CD4-positive, alpha-beta T cell treated with Interleukin-15 for 4 hours (primary cell): ENCODE results near the gene TOB1.
A peak's percentile ranks its signal among the peaks of the same experiment; 100 is the strongest.

Experiments used
- DNase-seq: peaks from one replicate; pipeline ENCODE4 v3.0.0-alpha.2; 2020; ENCODE audit warnings: low spot score

Gene TOB1

DNA sequence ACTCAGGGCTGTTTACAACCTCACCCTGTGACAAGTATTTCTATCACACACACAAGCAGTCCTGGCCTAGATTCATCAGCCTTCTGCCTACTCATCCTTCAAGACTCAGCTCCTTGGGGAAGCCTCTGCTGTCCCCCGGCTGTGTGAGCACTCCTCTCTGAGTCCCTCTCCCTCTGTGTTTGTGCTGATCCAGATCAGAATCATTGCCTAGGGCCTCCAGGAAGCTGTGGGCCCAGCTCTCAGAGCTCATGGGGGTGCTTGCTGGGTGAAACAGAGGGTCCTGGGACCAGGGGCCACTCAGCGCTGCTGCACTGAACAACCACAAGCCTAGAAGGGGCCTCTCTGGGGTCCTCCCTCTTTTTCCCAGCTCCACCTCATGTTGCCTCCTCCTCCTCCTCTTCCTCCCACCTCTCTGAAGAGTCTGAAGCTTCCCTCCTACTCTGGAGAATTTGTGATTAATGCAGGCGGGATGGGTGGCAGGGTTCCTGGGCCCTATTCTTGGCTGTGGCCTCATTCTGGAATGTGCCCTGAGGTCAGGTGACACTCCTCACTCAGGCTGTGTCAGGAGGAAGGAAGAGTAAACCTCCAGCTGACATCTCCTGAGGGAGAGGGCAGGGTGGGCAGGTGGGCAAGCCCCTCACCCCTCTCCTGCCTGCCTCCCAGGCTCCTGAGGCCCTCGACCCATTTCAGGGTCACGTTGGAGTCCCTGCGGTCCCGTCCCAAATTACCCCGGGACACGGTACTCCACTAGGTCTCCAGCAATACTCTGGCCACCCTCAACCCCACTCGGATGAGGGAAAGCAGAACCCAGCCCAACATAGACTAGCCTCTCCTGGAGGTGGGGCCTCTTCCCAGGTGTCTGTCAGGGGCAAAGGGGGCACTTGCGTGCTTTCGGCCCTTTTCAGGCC lies 20.7 kb downstream of the TOB1 start:
- no peak for DNase-seq

DNA sequence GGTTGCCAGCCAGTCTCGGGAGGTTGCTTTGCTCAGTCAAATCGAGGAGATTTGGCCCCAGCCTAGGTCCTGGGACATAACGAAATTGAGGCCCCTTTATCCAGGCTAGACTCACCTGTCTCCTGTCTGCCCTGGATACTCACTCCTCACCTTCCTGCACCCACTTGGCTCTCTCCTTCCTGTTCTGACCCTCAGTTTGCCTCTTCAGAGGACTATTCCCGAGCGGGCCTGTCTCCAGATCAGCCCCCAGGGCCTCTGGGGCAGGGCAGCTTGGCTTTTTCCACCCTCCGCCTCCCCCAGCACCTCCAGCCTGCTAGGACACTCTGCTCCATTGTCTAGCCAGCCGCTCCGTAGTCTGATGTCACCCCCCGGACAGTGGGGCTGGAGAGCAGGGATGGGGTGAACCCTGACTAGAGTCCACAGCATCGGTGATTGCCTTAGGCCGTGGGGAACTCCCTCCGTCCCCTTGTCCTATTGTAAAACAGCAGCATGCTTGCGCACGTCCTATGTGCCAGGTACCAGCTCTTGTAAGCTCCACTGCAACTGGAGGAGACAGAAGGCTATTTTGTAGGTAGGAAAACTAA lies 21.9 kb downstream of the TOB1 start:
- DNase-seq: no peak

DNA sequence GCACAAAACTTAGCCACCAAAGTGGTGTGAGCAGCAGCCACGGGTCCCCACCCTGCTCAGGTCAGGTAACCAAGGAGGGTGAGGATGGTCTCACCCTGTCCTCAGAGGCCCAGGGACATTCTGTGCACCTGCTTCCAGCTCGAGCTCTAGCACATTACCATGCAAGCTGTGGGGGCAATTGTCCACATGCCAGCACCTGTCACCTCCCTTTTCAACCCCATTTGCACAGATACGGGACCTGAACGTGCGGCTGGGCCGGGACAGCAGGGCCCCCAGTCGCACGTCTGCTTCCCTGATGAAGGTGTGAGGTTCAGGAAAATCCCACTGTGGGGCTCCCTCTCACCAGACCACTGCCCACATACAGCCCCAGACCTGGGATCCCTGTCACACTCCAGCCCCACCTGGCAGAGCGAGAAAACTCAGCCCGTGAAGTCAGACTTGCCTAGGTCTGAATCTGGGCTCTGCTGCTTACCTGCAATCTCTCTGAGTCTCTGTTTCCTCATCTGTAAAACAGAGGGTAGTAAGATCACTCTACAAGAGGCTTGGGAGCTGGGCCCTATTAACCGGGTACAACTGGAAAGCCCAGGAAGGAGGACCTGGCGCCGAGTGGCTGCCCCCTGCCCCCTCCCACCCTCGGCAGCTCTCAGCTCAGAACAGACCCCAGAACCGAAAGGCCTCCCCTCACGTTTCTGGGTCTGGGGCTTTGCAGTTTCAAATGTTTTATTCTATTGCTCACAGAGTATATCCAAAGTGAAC lies 22.8 kb downstream of the TOB1 start:
- DNase-seq: no peak

DNA sequence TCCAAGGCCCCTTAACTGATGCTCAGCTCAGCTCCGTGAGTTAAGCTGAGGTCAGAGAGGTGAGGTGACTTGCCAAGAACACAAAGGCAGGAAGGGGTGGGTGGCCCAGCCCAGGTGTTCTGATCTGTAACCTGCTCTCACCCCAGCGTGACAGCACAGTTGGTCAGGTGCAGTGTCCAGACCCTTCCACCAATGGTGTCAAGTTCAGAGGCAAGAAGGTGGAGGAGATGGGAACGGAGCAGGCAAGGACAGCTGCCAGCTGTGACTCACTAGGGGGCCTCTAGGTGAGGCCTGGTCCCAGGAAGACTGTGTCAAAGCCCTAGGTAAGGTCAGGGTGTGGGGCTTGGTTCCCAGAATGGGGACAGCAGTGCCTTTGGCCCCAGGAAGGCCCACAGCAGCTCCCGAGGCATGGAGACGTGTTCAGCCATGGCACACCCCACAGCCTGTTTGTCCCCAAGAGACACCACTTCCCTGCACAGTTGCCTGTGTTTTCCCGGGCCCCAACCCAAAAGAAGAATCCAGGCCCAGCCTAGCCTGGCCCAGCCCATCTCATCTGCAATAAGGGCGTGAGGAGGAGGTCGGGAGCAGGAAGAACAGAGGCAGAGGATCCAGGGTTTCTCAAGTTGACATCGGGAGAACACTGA lies 23.5 kb downstream of the TOB1 start:
- DNase-seq: no peak

DNA sequence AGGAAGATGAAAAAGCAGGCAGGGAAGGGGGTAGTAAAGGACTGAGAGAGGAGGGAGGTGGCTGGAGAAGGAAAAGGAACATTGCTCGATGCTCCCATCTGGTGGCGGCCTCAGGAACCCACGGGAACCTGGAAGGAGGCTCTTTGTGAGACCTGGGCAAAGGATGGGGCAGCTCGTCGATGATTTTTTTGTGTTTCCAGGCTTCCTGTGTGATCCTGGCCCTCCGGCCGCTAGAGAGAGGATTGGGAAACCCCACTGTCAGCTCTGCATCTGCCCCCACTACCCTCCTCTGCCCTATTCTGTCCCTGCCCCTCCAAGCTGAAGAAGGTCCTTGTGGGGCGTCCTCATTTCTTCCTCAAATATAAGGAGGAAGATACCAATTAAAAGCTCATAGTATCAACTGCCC lies 24.2 kb downstream of the TOB1 start:
- peak; percentile 49 for DNase-seq

DNA sequence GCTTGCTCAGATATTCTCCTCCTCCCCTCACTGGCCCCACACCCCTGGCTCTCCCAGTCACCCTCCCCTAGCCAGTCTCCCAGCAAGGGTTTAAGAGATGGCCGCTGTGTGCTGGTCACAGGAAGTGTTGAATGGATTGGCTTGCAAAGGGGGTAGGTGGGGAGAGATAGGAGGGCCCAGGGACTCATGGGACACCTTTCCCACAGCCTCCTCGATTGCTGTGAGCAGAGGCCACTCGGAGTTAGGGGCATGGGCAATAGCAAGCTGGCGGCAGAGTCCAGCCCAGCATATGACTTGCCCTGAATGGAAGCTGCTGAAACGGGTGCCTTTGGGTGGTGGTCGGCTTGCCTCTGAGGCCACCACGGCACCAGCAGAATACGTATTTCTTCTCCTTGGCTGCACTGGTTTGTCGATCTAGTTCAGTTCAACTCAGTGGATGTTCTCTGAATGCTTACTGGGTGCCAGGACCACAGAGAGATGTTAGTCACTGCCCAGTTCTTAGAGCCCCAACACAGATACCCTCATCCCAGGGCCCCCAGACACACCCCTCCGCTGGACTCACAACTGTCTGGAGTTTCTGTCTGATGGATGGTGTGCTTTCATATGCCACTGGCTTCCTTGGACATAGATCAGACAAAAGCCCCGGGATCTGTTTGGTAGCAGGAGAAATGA lies 24.7 kb downstream of the TOB1 start:
- DNase-seq: no peak

DNA sequence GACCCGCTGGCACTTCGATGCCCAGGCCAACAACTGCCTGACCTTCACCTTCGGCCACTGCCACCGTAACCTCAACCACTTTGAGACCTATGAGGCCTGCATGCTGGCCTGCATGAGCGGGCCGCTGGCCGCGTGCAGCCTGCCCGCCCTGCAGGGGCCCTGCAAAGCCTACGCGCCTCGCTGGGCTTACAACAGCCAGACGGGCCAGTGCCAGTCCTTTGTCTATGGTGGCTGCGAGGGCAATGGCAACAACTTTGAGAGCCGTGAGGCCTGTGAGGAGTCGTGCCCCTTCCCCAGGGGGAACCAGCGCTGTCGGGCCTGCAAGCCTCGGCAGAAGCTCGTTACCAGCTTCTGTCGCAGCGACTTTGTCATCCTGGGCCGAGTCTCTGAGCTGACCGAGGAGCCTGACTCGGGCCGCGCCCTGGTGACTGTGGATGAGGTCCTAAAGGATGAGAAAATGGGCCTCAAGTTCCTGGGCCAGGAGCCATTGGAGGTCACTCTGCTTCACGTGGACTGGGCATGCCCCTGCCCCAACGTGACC lies 25.8 kb downstream of the TOB1 start:
- no peak for DNase-seq

DNA sequence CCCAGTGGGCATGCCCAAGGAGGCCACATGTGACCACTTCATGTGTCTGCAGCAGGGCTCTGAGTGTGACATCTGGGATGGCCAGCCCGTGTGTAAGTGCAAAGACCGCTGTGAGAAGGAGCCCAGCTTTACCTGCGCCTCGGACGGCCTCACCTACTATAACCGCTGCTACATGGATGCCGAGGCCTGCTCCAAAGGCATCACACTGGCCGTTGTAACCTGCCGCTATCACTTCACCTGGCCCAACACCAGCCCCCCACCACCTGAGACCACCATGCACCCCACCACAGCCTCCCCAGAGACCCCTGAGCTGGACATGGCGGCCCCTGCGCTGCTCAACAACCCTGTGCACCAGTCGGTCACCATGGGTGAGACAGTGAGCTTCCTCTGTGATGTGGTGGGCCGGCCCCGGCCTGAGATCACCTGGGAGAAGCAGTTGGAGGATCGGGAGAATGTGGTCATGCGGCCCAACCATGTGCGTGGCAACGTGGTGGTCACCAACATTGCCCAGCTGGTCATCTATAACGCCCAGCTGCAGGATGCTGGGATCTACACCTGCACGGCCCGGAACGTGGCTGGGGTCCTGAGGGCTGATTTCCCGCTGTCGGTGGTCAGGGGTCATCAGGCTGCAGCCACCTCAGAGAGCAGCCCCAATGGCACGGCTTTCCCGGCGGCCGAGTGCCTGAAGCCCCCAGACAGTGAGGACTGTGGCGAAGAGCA lies 26.4 kb downstream of the TOB1 start:
- no peak for DNase-seq

DNA sequence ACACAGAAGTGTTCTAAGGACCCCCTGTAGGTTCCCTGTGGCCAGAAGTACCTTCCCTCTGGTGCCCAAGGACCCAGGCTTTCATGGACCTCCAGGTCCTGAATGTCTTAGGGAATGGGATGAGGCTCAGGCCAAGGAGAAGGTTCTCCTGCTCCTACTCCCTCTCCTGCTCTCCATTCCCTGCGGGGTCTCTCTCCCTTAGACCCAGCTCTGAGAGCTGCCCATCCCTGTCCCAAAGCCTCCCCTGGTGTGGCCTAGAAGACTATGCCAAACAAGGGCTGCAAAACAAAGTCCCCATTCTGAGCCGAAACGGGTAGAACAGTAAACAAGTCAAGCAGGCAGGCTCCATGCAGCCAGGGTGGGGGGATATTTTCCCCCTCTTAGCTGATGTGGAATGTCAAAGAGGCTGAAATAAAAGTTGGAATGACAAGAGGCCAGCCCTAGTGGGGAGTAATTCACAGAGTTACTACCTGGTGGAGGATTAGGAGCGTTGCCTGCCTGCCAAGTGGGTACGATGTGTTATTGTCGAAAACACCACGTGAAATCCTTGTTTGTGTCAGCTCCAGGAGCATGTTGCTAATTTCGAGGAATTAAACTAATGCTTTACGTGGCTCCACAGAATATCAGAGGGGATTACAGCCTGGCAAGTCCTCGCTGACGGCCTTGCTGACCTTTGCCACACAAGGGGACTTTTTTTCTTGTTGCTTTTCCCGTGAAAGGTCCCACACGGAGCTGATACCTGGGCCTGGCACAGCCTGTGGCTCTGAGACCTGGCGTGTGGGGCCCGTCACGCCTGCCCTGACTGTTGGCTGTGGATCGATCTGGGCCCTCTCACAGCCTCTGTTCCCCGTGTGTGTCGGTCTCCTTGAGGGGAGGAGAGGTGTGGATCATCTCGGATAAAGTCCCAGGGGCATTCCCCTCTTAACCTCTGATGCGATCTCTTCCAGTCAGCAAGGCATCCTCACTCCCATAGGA lies 27.9 kb downstream of the TOB1 start:
- no peak for DNase-seq

DNA sequence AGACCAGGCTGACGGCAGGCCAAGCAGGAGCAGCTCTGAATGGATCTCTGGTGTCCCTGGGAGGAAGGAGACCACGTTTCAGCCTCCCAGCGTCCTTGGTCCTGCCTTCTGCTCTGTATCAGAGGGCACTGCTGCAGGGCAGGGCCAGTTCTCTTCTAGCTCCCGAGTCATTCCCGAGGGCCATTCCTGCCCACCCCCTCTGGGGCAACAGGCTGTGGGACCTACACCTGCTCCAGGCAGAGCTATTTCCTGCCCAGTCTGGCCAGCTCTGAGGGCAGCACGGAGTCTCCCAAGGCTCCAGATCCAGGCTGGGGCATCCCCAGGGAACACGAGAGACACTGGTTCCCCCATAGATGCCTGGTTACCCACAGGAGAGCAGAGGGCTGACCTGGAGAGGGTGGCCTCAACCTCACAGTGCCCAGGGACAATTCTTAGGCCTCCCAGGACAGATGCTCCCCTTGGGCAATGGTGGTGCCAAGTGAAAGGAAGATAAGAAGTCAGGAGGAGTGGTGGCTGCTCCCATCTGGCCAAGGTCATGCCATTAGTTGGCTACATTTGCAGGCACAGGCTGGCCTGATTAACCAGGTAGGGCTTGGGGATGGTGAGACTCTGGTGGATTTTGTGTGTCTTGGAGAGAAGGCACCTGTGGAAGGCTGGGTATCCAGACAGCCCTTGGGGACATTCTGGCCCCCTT lies 28.7 kb downstream of the TOB1 start:
- DNase-seq: no peak

DNA sequence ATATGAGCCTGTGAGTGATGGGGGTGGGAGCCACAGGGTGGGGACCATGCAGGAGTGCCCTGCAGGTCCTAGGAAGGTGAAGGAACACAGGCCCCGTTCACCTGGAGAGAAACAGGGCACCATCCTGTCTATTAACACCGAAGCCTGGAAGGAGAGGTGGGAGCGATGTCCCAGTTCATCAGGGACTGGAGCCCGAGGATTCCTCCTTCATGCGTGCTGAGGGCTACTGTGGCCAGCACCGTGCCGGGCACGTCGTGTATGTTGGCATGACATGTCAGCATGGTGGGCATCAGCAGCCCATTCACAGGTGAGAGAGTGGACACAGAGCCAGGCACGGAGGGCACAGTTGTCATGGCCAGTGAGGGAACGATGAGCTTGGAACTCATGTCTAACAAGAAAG lies 29.3 kb downstream of the TOB1 start:
- no peak for DNase-seq

DNA sequence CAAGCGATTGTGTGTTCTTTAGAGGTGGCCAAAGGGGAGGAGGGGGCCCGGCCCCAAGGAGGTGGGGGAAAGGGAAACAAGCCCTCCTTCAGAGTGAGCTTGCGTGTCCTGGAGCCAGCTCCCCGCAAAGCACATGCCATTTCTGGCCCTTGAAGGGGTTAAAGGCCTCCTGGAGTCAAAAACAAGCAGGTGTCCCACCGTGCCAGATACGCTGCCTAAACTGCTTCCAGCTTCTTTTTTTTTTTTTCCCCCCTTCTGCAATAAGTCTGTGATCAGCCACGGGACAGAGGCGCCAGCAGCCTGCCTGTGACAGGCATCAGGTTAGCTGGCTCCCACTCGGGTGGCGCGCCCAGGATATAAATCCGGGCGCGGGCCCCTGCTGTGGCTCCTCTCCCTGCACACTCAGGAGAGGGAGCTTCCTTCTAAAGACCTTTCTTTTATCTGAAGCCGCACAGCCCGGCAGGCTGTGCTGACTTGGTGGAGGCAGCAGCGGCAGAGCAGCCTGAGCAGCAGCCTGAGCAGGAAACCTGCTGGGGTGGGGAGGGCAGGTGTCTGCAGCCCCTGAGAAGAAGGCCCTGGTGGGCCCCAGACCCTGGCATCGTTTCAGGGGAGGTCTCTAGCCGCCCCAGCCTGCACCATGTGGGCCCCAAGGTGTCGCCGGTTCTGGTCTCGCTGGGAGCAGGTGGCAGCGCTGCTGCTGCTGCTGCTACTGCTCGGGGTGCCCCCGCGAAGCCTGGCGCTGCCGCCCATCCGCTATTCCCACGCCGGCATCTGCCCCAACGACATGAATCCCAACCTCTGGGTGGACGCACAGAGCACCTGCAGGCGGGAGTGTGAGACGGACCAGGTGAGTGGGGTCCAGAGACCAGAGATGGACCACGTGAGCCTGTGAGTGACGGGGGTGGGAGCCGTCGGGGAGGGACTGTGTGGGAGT lies 30.6 kb downstream of the TOB1 start, which contains the start of gene WFIKKN2:
Gene WFIKKN2 (plus strand): TSS at position 286 of the 934 bp plus-strand sequence. CDS start 352 bp downstream, at position 638.
- no peak for DNase-seq

DNA sequence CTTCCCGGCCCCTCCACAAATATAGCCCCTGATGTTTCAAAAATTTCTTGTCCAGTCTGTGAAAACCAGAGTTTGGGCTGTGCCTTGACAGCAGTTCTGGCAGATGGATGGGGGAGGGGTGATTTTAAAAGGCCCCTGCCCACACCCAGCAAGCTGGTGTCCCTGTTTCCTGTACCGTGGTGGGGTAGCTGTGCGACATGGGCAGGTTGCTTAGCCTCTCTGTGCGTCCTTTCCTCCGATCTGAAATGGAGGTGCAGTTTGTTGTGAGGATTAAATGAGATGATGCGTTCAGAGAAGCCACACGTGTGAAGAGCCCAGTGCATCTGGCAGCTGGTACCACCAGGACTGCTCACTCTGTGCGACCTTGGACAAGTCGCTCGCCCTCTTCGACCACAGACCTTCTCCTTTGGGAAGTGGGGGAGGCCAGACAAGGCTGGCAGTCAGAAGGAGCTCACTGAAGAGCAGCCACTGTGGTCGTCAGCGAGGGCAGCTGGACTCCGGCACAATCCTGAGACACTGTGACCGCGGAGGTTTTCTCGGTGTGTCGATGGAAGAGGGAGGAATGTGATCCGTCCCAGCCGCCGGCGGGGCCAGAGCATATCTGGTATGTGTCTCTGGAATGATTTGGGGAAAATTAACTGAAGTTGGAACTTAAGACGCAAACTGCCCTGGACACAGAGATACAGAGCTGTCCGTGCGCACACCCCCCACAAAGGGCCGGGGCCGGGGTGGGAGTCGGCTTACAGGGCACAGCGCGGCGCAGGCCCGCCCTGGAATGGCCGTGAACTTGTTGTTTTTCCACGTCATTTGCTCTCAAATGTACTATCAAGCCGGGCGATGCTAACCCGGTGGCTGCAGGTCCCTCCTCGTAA lies 31.5 kb downstream of the TOB1 start:
- DNase-seq: no peak

DNA sequence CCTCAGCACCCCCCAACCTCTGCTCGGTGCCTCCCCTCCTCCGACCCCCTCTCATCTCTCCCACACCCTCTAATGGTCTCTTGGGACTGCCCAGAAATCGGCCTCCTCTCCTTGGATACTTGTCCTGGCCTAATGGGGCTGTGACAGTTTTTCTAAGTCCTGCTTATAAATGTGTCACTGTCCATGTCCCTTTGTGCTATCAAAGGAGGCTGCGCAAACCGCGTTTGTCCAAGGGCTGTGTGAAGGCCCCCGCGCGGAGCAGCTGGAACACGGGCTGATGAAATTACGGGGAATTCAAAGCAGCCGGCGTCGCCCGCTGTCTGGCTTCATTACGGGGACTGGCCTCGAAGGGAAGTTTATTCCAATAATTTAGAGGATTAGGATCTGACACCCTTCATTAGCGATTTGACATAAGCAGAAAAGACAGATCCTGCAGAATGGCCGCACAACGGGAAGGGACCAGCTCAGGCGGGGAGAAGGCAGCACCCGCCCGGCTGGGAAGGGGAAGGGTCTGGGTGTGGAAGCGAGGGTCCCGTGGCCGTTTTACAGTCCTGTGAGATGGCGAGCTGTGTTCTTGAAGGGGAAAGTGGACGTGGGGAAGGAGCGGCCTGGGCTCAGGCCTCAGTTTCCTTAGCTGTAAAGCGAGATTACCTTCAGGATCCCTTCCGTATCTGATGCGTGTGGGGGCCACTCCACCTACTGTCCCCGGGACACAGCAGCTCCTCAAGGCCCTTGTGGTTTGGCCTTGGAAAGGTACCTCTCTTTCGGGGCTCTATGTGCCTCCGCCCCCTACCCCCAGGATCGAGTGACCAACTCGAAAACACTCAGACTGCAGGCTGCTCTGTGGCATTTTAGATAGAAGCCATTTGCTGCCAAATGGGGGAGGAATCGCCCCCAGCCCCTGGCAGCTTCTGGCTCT lies 32.4 kb downstream of the TOB1 start:
- DNase-seq: no peak

DNA sequence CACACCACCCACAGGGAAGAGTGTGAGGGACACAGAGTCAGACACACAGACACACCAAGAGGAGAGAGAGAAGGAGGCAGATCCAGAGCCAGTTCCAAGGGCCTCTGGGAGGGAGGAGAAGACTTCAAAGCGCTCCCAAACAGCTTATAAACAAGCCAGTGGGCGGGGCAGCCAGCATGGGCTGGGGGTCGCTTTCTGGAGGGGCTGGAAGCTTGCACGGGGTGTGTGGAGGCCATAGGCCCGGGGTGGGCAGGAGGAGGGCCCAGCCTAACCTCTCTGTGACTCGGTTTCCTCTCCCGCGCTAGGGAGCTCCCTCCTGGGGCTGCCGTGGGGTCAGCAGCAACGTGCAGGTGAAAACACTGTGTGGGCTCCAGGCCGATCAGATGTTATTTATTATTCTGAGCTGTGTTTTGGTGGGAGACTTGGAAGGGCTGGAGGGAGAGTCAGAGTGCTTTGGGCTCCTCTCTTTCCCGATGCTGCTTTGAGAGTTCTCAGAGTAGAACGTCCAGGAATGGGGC lies 33.2 kb downstream of the TOB1 start:
- DNase-seq: no peak
